Fibroblast of skin of abdomen (primary cell): ENCODE results near the gene VEGFA.
A peak's percentile ranks its signal among the peaks of the same experiment; 100 is the strongest.

Experiments
- DNase-seq: peaks from one replicate; pipeline ENCODE4 v3.0.0-alpha.2; 2013

The VEGFA gene

DNA sequence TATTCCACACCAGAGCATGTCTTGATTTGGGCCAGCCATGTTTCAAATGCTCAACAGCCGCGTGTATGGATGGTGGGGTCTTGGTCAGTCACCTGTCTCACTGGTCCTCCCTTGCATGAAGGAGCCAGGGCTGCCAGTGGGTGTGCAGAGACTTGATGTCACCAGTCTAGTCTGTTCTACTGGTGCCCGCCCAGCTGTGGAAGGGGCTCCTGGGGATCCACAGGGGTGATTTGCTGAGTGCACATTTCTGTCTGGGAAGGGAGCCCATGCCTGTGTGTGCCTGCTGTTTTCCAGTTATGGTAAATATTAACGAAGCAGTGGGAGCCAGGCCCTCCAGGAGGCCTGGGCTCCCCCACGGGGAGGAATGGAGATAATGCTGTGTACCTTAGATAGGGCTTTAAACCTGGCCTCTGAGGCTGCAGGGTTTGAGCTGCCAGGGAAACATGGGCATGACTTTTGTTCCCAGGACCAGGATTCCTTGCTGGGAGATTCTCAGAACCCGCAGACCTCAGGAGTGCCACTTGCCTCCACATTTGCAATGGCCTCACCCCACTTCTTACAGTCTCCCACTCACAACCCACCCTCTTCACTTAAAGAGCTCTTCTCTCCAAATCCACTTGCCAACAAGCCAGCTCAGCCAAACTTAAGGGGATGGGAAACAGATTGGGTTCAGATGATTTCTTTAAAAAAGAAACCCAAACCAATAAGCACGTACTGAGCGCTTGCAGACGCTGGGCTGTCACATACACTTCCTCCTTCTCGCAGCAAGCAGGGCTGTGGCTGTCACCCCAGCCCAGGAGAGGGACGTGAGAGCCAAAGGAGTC is 54.1 kb downstream of the VEGFA start:
- DNase-seq, result no peak

- DNase-seq, result no peak
Measured at GRCh38 chr6:43824703-43825064, 54.7 kb downstream of the VEGFA start.

DNA sequence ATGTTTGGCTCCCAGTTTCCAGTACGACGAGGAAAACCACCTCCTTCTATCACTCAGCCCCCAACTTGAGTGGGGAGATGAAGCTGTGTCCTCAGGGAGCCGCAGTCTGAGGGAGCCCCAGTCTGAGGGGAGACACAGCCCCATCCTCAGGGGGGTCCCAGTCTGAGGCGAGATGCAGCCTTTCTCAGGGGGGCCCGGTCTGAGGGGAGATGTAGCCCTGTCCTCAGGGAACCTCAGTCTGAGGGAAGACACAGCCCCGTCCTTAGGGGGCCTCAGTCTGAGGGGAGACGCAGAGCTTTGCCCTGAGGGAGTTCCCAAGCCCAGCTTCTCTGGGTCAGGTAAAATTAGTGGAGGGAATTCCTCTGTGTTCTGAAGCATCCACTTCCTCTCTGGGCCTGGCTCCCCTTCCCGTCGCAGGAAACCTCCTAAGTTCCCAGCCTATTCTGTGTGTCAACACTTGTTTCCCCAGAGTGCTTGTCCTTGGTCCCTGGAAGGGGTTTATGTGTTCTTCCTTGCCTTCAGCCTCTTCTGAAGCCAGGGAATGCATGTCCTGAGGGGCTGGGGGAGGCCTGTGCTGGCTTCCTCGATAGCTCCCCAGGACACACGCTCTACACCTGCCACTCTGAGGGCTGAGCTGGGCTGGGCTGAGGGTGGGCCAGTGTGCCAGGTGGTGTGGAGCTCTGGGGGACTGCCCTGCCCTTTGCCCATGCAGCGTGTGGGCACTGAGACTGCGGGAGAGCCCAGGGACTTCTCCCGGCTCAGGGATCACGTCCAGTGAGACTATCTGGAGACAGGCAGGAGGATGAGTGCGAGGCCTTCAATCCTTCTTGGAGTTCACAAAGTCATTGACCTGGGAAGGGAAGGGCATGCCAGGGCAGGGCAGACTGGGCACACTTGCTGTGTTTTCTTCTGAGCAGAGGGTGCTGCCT is 55.4 kb downstream of the VEGFA start:
- no peak for DNase-seq

DNA sequence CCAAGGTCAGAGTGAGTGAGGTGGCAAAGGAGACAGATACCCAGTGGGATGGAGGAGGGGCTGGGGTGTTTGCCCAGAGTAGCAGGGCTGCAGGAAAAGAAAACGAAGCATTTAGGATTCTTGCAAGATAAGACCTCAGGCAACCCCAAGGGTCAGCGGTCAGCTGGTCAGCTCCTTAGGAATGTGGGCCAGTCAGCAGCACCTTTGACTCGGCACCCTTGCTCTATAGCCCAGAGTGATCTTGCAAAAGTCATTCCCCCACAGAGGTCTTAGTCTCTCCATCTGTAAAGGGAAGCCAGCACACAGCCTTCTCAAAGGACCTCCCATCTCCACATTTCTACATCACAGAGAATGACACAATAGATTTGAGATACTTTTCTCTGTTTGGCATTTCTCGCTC is 56.7 kb downstream of the VEGFA start:
- no peak for DNase-seq

DNA sequence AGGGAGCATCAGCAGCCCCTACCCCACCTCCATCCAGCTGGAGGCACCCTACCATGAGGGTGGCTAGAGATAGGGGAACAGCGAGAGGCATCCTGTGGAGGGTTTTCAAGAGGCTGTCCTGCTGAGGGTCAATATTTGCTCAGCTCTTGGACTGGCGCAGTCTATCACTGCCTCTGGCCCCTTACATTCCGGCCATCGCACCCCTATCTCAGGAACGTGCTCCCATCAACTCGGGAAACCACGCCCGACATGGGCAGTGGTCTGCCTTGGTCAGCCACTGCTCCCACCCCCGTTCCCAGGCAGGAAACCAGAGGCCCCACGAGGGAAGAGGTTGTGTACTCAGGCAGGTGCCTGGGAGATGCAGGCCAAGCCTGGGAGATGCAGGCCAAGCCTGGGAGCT is 57.9 kb downstream of the VEGFA start:
- DNase-seq, result no peak

DNA sequence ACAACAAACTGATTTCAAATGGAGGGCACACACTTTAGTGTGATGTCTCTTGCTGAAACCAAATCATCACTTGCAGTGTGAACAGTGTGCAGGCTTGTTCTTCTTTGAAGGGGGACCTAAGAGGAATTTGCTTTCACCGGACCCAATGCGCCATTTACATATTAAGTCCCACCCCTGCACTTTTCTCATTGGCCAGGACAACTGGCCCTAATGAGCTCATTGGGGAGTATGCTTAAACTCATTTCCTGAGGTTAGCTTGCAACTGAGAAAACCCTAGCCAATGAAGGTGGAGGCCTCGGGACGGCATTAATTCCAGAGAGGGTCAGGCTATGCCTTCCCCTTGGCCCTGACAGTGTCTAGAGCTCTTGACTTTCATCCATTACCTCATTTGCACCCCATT is 58.7 kb downstream of the VEGFA start:
- no peak for DNase-seq

- no peak for DNase-seq
Measured at GRCh38 chr6:43829470-43829869, 59.5 kb downstream of the VEGFA start.

- no peak for DNase-seq
Measured at GRCh38 chr6:43830775-43831174, 60.8 kb downstream of the VEGFA start.

DNA sequence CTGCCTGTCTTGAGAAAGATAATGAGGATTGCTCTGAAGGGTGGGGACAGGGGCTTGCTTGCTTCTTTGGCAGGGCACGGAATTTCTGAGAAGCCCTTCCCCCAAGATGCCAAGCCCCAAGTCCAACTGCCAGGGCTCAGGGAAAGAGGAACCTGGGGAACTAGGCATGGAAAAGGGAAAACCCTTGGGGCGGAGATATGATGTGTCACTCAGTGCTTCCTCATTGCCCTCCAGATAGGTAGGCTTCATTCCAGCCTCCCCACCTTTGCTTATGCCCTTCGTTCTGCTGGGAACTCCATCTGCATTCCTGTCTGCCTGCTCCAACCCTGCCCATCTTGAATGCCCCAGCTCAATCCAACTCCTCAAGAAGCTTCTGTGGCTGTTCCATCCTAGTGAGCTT is 61.2 kb downstream of the VEGFA start:
- DNase-seq, result no peak

- peak; percentile 65 for DNase-seq
Measured at GRCh38 chr6:43833223-43833995, 63.4 kb downstream of the VEGFA start.

DNA sequence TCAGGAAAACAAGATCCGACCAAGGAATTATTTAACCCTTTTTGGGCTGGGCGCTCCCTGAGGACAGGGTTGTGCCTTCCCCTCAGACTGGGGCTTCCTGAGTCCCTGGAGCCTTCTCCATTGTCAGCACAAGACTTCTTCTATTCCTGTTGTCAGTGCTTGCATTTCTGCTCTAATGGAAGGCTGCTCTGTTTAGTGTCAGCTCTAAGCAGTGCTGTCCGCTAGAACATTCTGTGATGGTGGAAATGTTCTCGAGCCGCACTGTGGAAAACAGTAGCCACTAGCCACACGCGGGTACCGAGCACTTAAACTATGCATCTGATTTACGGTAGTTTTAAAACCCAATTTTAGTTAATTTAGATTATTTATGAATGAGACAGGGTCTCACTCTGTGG is 64.0 kb downstream of the VEGFA start:
- DNase-seq, result no peak

GRCh38 chr6:43834528-43835155 is 64.6 kb downstream of the VEGFA start:
- DNase-seq, result no peak

DNA sequence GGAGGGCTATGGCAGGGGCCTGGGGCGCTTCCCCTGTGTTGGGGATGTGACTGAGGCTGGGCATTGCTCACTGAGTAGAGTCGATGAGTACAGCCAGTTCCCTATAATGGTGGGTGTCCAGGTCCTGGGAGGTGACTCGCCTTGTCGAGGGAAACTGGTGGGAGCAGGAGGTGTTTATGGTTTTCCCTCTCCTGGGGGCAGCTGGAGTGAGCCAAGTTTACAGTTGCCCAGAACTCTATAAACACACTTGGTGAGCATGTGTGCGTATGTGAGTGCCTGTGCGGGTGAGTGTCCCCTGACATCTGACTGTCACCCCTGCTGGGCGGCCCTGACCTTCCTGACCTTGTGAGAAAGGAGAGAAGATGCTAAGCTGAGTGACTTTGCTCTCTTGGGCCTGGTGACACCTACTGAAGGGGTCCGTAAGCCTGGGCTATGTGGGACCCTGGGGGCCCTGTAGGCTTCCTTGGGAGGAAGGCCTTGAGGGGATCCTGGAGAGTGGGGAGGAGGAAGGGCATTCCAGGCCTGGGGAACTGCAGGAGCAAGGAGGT is 65.9 kb downstream of the VEGFA start:
- DNase-seq, result no peak
